Measurements from ENCODE around the gene NUF2.

DNA sequence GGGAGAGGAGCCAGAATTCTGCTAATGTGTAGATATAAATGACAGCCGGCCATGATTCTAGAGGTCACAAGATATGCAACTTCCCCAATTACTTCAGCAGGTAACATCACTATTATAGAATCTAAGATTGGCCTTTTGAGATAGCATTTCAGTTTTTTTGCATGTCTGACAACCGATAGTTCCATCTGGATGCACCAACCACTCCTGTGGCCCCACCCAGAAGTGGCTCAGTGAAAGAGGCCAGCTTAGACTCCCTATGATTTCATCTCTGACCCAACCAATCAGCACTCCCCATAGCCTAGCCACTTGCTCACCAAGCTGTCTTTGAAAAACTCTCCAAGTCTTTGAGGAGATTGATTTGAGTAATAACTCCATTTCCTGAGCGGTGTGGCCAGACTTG is 30.3 kb upstream of the NUF2 start:
- TF ChIP-seq EZH2phosphoT487 (IDR thresholded peaks at IDR 0.05; ENCODE audit: insufficient read depth, low read depth) (no peak), EZH2 (IDR thresholded peaks at IDR 0.05; ENCODE audit: insufficient read depth, poor library complexity, severe bottlenecking) (no peak)
